ENCODE data around the gene SMIM35.

SMIM35 gene

GRCh38 chr11:118055966-118056365 lies 30.8 kb downstream of the SMIM35 start:
- no peak for DNase-seq

DNA sequence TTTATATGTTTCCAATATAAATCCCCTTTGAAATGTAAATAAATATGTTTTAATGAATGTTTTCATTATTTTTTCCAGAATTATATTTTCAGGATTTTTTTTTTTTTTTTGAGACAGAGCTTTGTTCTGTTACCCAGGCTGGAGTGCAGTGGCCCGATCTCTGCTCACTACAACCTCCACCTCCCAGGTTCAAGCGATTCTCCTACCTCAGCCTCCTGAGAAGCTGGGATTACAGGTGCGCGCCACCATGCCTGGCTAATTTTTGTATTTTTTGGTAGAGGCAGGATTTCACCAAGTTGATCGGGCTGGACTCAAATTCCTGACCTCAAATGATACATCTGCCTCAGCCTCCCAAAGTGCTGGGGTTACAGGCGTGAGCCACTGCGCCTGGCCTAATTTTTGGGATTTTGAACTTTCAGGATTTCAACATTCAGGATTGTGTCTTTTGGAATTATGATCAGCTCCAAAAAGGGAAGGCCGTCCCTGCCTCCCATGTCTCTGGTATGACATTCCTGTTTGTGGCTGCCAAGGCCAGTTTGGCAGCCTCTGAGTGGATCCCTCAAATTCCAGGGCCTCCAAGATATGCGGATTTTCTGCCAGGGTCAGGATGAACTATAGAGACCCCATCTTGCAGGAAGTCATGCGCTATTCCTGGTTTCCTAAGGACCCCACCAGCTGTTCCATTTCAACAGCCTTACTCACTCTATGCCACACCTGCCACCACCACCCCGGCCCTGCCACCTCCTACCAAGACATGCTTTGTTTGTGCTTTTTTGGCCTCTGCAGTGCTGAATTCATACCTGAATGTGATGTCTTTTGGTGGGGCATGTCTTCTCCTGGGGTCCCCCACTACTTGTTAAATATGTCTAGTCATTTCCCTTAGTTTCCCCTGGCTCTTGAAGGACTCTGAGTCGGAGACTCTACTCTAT lies 31.8 kb downstream of the SMIM35 start:
- no peak for DNase-seq

GRCh38 chr11:118052581-118053206 lies 34.1 kb downstream of the SMIM35 start:
- no peak for DNase-seq

DNA sequence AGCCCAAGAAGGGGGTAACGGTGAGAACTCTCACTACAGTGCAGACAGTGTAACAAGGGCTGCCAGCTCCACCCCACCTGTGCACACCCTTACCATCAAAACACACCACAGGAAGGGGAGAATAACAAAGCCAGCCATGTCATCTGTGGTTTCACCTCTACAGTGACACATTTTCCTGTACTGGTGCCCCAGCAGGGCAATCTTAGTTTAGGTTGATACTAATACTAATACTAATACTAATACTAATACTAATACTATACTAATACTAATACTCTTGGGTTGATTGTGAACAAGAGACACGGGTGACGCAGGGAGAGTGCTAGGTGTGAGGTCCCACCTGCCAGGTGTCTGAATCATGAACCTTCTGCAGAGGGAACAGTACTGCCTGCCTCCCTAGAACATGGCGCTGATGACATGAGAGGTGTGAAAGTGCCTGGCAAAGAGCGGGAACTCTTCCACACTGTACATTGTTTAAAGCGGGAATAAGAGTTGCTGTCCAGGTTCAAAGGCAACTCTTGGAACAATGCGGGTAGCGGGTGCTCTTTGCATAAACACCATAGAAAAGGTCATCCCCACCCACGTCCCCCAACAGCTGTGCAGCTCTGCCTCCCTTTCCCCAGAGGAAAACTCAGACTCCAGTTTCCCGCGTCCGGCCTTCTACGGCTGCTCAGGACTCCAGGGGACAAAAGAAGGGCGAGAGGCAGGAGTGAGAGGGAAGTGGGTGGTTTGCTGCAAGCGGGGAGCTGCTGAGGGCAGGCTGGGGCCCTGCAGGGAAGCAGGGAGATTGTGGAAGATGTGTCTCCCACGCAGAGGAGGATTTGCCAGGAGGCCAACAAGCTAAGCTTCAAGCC lies 34.9 kb downstream of the SMIM35 start:
- no peak for DNase-seq

- no peak for DNase-seq
These were observed 35.6 kb downstream of the SMIM35 start for GRCh38 chr11:118051136-118051610.

- no peak for DNase-seq
These were observed 36.4 kb downstream of the SMIM35 start for GRCh38 chr11:118050208-118050891.

- DNase-seq: no peak
These were observed 37.0 kb downstream of the SMIM35 start for GRCh38 chr11:118049771-118050170.

GRCh38 chr11:118048472-118049370 lies 38.0 kb downstream of the SMIM35 start:
- no peak for DNase-seq

- DNase-seq: no peak
These were observed 39.0 kb downstream of the SMIM35 start for GRCh38 chr11:118047749-118048148.

- no peak for DNase-seq
These were observed 39.6 kb downstream of the SMIM35 start for GRCh38 chr11:118046964-118047700.

DNA sequence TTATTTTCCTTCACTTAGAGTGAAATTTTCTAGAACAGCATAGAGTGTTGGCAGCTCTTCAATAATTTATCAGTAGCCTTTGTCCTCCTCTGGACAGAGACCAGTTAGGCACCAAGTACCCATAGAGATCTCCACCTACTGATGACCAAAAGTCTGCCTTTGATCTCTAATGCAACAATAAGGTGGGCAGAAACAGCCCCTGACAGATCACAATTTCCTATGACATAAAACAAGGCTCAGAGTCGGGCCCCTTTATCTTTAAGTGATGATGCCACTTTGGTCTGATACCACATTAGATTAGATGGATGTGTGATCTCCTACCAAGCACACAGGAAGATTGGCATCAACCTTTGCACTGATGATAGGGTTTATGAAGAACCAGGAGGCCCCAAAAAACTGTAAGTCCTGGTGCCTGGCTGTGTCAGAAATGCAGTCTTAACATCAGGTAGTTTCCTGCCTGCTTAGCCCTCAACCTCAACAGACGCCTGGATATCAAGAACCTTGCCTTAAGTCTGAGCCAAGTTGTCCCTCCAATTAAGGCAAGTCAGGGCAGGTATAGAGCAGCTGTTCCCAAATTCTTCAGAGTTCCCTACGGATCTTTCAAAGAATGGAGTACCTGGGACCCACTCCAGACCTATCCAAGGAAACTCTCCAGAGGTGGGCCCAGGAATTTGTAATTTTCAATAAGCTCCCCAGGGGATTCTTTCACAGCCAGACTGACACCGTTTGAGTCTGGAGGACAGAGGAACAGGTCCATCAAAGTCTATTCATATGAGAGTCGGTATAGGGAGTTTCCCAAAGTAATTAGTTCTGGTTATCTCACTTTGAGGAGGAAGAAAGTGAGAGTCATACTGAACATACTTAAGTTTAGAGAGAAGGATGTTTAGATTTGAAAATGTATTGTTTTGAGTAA lies 40.5 kb downstream of the SMIM35 start:
- DNase-seq: no peak

DNA sequence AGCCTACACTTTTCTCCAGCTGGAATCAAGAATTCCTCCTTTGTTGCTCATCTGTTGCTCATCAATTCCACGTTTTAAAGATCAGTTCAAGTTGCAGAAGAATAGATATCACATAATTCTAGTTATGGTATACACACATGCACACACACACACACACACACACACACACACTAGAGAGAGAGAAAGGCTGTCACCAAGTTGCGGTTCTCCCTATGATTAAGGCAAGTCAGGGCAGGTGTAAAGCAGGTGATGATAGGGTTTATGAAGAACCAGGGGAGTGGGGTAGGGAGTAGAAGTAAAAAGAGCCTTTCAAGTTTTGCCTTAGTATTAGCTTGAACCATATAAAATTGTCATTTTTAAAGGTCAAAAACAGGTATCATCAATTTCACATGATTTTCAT lies 41.6 kb downstream of the SMIM35 start:
- DNase-seq: no peak

GRCh38 chr11:118042796-118043195 lies 44.0 kb downstream of the SMIM35 start:
- DNase-seq: no peak

- DNase-seq: no peak
These were observed 44.6 kb downstream of the SMIM35 start for GRCh38 chr11:118042141-118042540.

DNA sequence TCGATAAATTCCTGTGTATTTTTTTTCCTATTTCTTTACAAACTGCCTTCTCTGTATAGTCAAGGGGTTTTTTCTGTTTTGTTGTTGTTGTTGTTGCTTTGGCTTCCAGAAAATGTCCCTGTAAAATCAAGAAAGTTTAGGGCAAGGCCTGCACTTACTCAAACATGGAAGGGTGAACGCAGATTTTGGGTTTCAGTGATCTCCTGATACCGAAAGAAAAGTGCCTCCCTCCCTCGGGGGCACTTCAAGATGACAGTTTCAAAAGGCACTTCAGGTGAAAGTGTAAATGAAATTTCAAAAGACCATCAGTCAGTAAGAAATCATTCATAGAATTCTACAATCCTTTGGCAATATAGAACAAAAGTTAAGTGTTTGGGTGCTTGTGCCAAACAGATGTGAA lies 53.3 kb downstream of the SMIM35 start:
- DNase-seq: no peak

DNA sequence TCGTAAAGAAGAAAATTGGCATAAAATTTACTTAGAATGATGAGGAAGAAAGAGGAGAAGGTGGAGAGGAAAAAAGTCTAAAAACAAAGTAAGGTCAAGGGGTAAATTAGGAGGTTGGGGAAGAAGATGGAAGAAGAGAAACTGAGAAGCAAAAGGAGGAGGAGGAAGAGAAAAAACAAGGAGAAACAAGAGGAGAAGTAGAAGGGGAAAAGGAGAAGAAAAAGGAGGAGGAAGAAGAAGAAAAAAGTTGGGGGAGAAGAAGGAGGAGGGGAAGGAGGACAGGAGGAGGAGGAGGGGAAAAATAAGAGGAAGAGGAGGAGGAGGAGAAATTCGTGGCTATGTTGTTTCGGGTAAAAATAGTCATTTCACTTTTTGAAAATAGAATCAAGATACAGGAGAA lies 58.1 kb downstream of the SMIM35 start:
- DNase-seq: no peak

- no peak for DNase-seq
These were observed 59.1 kb downstream of the SMIM35 start for GRCh38 chr11:118027694-118028093.

GRCh38 chr11:118021146-118021545 lies 65.6 kb downstream of the SMIM35 start:
- DNase-seq: no peak

- DNase-seq: no peak
These were observed 68.4 kb downstream of the SMIM35 start for GRCh38 chr11:118018401-118018800.

All from NCI-H1048 (cell line).